ENCODE data around the gene ARSD. TPM values are rescaled to one million over a fixed set of nuclear protein-coding genes. Genes with fewer than 3 reads are reported as not detected.
"Not testable (repeated sequence)": the region's sequence is repeated elsewhere in the genome, so short reads cannot be mapped to it uniquely, and the experiment has no call there.

ARSD gene
- total RNA-seq, 1 donor from 2014 or later = 8.0 TPM

DNA sequence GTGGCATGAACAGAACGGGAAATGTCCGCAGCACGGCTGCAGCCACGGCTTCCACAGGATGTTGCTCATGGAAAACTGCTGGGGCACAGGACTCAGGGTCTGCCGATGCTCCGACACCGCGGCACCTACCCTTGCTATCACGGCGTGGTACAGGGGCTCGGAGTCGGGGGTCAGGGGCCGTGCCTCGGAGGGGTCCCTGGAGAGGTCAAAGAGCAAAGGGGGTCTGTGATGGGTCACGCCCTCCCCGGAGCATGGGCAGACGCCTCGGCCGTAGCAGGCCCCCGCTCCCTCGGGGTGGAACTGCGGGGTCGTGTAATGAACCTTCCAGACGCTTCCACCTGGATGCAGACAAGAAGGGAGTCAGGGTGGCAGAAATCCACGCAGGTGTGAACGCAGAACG is 21.8 kb downstream of the ARSD start:
- CTCF ChIA-PET = no interaction called here
- Mint-ChIP-seq H3K4me3 (no peak overlapping the region), H3K9me3 (peaks cover 4% of the 10 kb centered on the region), H3K27ac (no peak overlapping the region), H3K27me3 (no peaks in the 10 kb centered on the region), H3K4me1 (no peaks in the 10 kb centered on the region), H3K36me3 (ENCODE audit: low read depth) (peaks cover 15% of the 10 kb centered on the region)
- TF ChIP-seq, protein P1, sequence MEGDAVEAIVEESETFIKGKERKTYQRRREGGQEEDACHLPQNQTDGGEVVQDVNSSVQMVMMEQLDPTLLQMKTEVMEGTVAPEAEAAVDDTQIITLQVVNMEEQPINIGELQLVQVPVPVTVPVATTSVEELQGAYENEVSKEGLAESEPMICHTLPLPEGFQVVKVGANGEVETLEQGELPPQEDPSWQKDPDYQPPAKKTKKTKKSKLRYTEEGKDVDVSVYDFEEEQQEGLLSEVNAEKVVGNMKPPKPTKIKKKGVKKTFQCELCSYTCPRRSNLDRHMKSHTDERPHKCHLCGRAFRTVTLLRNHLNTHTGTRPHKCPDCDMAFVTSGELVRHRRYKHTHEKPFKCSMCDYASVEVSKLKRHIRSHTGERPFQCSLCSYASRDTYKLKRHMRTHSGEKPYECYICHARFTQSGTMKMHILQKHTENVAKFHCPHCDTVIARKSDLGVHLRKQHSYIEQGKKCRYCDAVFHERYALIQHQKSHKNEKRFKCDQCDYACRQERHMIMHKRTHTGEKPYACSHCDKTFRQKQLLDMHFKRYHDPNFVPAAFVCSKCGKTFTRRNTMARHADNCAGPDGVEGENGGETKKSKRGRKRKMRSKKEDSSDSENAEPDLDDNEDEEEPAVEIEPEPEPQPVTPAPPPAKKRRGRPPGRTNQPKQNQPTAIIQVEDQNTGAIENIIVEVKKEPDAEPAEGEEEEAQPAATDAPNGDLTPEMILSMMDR (IDR thresholded peaks at IDR 0.05) = no peak
- intact Hi-C loops (cut with micrococcal nuclease) = no loop called here
- DNase-seq = no peak
- POLR2A ChIA-PET = no interaction called here
- no peak for ATAC-seq (ENCODE audit: low read depth)

DNA sequence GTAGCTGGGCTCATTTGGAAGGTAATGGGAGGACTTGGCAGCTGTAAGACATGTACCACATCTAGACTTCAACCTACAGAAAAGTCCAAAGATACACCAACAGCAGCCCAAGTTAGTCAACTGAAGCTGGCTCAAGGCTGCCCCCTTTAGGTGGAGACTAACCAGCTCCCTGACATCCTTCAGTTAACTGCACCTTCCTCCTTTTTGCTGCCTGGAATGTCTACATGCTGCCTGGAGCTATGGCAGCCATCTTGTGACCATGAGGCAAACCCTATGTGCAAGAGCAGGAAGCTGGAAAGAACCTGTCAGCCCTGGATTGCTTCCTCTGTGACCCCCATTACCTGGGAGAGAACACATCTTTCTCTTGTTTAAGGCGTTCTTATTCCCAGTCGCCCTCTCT is 25.8 kb downstream of the ARSD start:
- ChIA-PET CTCF (no interaction called here), POLR2A (no interaction called here)
- TF ChIP-seq, protein P1 (IDR thresholded peaks at IDR 0.05) = no peak
- peaks cover 4% of the 10 kb centered on the region for H3K9me3 Mint-ChIP-seq
- H3K27ac Mint-ChIP-seq = no peak overlapping the region
- no peak for DNase-seq
- ATAC-seq (ENCODE audit: low read depth) = no peak
- H3K36me3 Mint-ChIP-seq (ENCODE audit: low read depth) = peaks cover 15% of the 10 kb centered on the region
- H3K4me3 Mint-ChIP-seq = no peak overlapping the region
- intact Hi-C loops (cut with micrococcal nuclease) = no loop called here
- peaks cover 3% of the 10 kb centered on the region for H3K4me1 Mint-ChIP-seq
- H3K27me3 Mint-ChIP-seq = no peaks in the 10 kb centered on the region

DNA sequence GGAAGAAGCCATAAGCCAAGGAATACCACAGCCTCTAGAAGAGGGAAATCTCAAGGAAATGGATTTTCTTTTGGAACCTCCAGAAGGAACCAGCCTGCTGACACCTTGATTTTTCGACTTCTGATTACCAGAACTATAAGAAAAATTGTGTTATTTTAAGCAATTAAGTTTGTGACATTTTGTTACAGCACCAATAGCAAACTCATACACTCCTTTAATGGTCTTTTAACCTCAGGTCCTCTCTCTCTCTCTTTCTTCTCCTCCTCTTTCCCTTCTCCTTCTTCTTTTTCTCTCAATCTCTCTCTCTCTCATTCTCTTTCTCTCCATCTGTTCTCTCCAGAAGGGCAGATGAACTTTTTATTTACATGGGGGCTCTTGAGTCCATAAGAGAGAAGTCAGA is 26.3 kb downstream of the ARSD start:
- no peaks in the 10 kb centered on the region for H3K27me3 Mint-ChIP-seq
- no peak overlapping the region for H3K4me3 Mint-ChIP-seq
- CTCF ChIA-PET = no interaction called here
- TF ChIP-seq, protein P1 (IDR thresholded peaks at IDR 0.05) = no peak
- ATAC-seq (ENCODE audit: low read depth) (no peak), DNase-seq (no peak)
- peaks cover 10% of the 10 kb centered on the region for H3K36me3 Mint-ChIP-seq (ENCODE audit: low read depth)
- POLR2A ChIA-PET = no interaction called here
- H3K9me3 Mint-ChIP-seq = peaks cover 4% of the 10 kb centered on the region
- H3K4me1 Mint-ChIP-seq = peaks cover 8% of the 10 kb centered on the region
- intact Hi-C loops (cut with micrococcal nuclease) = no loop called here
- H3K27ac Mint-ChIP-seq = no peak overlapping the region

DNA sequence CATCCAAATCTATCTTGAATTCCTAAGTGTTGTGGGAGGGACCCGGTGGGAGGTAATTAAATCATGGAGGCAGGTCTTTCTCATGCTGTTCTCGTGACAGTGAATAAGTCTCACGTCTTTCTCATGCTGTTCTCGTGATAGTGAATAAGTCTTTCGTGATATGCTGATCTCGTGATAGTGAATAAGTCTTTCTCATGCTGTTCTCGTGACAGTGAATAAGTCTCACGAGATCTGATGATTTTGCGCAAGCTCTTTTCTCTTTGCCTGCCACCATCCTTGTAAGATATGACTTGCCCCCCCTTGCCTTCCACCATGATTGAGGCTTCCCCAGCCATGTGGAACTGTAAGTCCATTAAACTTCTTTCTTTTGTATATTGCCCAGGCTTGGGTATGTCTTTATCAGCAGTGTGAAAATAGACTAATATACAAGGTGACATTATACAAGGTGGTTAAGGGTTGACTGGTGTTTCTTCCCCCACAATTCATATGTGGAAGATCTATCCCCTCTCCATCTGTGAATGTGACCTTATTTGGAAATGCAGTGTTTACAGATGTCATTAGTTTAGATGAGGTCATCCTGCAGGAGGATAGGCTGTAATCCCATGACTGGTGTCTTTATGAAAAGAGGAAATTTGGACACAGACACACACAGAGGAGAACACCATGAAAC is 27.6 kb downstream of the ARSD start:
- H3K27ac Mint-ChIP-seq = no peak overlapping the region
- POLR2A ChIA-PET = no interaction called here
- CTCF ChIA-PET = no interaction called here
- TF ChIP-seq, protein P1 (IDR thresholded peaks at IDR 0.05) = no peak
- H3K9me3 Mint-ChIP-seq = peaks cover 4% of the 10 kb centered on the region
- no peaks in the 10 kb centered on the region for H3K27me3 Mint-ChIP-seq
- peaks cover 14% of the 10 kb centered on the region for H3K4me1 Mint-ChIP-seq
- ATAC-seq (ENCODE audit: low read depth) (no peak), DNase-seq (no peak)
- H3K36me3 Mint-ChIP-seq (ENCODE audit: low read depth) = peaks cover 3% of the 10 kb centered on the region
- intact Hi-C loops (cut with micrococcal nuclease) = no loop called here
- H3K4me3 Mint-ChIP-seq = no peak overlapping the region

DNA sequence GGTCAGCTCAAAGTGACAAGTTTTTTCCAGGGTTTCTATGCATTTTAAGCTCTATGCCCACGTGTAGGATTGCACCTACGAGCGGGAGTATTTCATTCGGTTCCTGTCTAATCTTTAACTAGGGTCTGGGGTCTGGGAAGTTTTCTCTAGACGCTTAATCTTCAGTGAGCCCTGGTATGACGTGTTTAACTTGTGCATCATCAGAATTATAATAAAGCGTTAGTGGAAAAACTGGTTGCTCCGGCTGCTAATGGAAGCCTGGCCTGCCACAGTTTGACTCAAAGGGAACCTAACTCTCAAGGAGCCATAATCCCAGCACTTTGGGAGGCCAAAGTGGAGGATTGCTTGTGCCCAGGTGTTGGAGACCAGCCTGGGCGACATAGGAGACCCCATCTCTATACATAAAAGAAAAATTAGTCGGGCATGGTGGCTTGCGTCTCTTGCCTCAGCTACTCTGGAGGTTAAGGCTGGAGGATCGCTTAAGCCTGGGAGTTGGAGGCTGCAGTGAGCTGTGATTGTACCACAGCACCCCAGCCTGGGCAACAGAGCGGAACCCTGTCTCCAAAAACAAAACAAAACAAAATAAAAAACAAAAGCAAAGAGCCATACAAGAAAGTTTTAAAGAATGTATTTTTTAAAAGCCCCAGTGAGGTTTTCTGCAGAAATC is 30.2 kb downstream of the ARSD start:
- no peak for ATAC-seq (ENCODE audit: low read depth)
- Mint-ChIP-seq H3K4me1 (peaks cover 14% of the 10 kb centered on the region), H3K27ac (no peak overlapping the region)

DNA sequence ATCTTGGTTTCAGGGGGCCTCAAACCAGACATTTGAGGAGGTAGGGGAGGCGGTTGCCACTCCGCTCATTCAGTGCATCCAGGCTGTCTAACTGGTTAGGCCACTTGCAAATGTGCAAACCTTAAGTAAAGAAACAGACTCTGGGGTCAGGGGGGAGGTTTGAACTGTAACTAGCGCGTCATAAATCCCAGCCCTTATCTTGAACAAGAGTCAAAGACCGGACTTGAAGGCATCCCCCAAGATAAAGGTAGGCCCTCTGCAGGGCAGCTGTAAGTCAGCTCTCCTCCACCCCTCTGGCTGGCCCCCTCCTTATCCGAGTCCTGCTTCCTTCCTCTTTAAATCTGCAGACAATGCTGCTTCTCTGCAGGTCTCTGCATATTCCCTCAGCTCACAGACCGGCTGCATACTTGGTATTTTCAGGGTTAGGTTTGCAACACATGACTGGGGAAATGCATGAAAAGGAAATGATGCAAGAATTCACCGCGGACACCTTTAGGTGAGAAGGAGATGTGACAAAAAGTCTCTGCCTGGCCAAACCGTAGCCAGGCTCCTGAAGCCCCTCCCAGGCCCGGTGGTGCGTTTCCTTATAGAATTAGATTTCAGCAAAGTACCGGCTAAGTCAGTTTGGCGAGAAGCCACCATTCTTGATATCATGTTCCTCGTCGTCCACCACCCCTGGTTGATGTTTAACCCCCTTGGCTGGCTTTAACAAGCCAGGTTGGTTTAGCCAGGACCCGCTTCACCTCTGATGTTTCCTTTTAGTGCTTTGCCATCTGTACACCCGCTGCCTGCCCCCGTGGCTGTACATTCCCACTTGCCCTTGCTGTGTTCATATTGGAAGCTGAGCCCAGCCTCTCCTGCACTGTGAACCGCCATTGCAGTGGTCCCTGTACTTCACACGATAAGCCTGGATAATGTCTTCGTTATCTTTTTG is 31.2 kb downstream of the ARSD start:
- H3K27me3 Mint-ChIP-seq; H3K36me3 Mint-ChIP-seq (ENCODE audit: low read depth); CTCF ChIA-PET; POLR2A ChIA-PET; intact Hi-C loops (cut with micrococcal nuclease); DNase-seq; H3K27ac Mint-ChIP-seq; H3K9me3 Mint-ChIP-seq; ATAC-seq (ENCODE audit: low read depth): not testable (repeated sequence)
- peak overlapping the region; percentile 28 for H3K4me3 Mint-ChIP-seq
- peaks cover 14% of the 10 kb centered on the region for H3K4me1 Mint-ChIP-seq

More for the DNA sequence above, 30.2 kb downstream of the ARSD start:
- Mint-ChIP-seq H3K9me3 (peaks cover 2% of the 10 kb centered on the region), H3K4me3 (no peak overlapping the region), H3K27me3 (no peaks in the 10 kb centered on the region), H3K36me3 (ENCODE audit: low read depth) (peaks cover 2% of the 10 kb centered on the region)
- intact Hi-C loops (cut with micrococcal nuclease) = no loop called here
- TF ChIP-seq, protein P1 (IDR thresholded peaks at IDR 0.05) = no peak
- ChIA-PET POLR2A (no interaction called here), CTCF (no interaction called here)
- no peak for DNase-seq

Measured in activated B cell treated with CpG ODN at 0.5 μM for 24 hours (primary cell).